GM18520 (cell line): Measurements from ENCODE around the gene MRC2.
"Not testable (repeated sequence)": the region's sequence is repeated elsewhere in the genome, so short reads cannot be mapped to it uniquely, and the experiment has no call there.

Experiments used
- ATAC-seq: cut with Tn5 transposase; IDR thresholded peaks from one replicate; pipeline ENCODE4 v1.9.1; 2021; ENCODE audit not compliant: unreplicated experiment

The MRC2 gene

DNA sequence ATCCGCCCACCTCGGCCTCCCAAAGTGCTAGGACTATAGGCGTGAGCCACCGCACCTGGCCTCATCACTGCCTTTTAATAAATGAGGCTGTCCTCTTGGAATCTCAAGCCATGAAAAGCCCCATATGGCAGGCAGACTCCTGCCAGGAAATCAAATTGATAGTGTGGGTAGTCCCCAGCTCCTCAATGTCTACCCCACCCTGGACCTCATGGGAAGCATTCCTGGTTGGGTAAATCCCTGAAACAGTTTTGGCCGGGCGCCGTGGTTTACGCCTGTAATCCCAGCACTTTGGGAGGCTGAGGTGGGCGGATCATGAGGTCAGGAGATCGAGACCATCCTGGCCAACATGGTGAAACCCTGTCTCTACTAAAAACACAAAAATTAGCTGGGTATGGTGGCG, 71.0 kb downstream of the MRC2 start:
- ATAC-seq, result not testable (repeated sequence)

DNA sequence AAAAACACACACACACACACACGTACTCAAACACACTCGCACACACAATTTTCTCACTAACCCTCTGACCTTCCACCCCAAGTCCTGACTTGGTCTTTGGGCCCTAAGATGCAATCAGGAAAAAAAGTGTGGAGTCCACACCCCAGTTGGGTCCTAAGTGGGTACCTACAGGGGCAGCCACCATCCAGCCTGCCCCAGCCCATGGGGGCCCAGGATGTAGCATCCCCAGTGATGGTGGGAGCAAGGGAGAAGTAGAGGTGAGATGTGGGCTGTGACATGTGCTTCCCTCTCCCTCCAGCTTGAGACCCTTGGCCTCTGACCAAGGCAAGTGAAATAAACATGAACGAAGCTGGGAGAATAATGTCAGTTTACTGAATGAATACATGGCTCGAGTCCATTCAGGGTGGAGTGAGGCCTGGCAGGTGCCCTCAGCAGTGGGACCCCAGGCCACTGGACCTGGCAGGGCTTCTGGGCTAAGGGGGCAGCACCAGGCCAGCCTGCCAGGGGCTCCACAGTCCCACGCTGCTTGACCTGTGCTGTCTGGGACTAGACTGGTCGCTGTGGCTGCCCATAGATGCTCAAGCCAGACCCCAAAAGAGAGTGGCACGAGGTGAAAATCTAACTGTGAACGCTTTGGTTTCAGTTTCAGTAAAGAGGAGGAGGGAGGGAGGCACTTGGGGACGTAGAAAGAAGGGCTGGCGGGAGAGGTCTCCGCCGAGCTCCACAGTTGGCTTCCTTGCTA, 73.7 kb downstream of the MRC2 start:
- ATAC-seq, result no peak

DNA sequence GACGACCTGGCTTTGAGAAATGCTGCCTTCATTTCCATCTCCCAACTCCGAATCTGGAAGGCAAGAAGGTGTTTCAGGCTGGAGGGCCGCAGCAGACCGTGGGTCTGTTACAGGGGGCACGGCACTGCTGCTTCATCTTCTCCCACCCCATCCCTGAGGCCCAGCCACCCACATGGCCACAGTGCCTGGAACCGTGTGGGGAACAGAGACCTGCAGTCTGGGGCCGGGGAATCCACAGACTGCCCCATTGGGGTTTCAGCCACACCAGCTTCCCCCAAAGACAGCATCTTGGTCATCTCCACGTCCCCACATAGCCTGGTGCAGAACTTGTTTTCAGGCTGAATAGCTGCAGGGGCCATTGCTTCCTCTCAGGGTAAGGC, 74.2 kb downstream of the MRC2 start:
- ATAC-seq, result no peak

DNA sequence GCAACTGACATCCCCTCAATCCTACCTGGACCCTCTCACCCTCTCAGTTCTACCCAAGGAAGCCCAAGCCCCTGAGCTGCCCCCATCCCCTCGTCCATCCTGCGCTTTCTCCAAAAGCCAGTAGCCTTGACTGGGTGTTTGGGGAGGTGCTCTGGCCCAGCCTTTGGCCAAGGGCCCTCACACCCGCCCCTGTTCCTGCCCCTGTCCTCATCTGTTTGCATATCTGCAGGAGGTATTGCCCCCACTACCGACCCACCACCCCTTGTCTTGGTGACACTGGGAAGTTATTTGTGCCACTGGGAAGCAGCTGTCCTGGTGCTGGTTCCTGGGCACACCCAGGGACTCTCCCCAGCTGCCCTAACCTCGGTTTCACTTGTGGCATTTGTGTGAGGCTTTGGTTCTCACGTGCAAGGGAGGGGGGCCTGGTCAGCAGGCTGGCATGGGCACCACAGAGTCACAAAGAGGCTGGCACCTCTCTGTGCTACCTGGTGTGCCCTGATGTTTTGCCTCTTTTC, 75.3 kb downstream of the MRC2 start:
- ATAC-seq, result no peak

DNA sequence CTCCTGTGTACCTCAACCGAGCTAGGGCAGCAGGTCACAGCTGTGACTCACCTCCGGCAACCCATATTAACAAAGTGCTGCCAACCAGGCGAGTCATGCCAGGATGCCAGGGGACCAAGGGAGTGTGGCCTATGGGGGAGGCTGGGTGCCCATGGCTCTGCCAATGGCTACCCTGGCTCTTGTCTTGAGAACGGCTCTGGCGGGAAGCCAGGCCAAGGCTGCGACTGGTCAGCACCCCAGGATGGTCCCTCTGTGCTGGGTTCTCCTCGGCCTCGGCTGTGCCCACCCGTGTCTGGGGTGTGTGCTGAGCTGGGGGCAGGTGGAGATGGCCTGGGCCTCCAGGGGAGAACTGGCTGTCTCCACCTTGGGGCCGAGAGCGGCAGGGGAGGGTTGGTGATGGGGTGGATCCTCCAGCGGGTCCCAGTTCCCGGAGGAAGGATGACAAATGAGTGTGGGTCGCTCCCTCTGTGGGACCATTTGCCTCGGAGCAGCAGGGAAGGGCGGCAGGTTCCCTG, 75.8 kb downstream of the MRC2 start:
- no peak for ATAC-seq

DNA sequence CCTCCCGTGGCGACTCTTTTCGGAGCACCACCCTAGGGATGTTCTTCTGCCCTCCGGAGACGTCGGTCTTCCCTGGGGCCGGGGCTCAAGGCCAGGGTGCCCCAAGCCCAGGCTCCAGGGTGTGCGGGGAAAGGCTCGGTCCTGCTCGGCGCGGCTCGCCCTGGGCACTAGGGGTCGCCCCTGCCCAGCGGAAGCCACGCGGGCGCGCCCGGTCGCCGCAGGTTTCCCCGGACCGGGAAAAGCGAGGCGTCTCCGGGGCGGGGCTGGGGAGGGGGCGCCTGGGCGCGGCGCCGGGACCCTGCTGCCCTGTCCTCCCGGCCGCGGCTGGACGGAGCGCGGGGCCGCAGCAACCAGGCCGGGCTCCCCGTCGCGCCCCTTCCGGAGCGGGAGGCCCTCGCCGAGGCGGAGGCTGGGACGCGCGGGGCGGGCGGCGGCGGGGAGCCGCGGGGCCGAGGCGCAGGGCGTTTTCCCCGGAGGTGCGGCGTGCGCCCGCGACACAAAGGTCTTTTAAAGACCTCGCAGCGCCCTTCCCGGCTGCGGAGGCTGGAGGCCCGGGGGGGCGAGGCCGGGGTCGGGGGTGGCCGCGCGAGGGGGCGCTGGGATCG, 76.4 kb downstream of the MRC2 start:
- peak; percentile 67 for ATAC-seq

DNA sequence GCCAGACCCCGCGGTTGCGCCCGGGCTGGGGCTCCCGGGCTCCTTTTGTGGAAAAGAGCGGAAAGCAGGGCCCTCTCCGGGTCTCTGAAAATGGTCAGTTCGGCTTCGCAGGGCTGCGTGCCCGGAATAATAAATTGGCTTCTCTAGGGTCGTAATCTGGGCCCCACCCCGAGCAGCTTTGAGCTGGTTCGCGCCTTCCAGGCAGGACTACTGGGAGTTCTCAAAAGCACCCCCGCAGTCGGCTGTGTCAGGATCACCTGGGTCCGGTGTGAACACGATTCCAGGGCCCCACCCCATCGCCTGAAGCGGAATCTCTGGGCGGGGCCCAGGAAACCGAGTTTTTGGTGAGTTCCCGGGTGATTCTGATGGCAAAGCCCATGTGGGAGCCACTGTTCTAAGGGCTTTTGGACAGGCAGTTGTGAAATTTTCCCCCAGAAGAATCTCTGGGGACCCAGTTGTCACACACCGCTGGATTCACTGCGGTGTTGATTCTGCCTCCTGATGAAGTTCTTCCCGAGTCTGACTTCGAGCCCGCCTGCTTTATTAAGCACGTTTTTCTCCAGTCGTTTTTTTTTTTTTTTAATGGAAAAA, 77.0 kb downstream of the MRC2 start:
- ATAC-seq, result no peak

DNA sequence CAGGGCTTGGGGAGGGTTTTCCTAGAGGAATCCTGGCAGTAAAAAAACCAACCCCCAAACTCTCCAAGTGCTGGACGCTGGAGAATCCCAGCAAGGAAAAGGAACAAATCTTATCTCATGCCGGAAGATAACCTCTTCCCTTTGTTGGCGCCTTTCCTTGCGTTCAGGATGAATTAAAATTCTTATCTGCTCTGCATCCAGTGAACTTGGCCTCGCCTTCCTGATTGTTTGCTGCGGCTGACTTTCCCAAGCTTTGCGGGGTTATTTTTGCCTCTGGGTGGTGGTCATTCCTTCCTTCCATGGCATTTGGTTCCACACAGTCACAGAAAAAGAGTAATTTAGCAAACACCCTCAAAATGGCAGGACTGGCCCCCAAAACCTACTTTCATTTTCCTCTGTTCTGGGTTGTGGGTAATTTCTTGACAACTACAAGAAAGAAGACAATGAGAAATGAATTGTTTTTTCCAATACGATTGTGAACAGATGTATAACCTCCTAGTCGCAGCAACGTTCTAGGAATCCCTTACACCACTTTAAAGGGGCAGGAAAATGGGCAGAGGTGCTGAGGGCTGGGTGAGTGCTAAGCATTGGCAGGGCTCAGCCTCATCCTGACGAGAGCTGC, 77.8 kb downstream of the MRC2 start:
- ATAC-seq, result no peak

DNA sequence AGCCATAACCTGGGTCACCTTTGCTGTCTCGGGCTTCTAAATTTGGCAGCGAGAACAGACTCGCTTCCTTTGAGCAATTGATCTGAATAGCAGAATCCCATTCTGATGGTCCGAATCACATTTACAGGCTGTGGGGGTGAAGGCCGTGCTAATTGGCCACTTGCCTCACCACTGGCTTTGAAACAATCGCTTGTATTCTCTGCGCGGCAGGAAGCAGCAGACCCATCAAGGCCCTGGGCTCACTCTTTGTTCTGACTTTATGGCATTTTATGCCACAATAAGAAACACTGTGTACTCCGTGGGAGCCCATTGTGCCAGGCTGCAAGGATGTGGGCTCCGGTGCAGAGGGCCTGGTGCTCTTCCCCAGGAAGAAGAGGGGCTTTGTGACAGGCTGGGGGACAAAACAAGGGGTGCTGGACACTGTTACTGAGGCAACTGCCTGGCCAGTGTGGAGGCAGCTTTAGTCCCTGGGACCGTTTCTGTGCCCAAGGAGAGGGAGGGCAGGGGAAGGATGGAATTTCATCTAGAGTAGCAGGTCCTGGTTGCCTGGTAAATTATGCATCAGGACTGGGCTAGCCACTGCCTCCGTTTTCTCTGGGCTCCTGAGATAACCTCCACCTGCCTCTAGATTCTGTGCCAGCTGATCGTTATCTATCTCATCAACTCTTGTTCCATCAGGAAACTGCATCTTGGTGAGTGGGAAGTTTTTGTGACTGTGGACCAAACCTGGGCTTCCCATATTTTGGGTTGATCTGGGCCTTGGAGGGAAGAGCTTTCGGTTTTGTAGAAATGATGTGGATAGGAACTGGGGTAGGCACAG, 78.5 kb downstream of the MRC2 start:
- ATAC-seq, result no peak

DNA sequence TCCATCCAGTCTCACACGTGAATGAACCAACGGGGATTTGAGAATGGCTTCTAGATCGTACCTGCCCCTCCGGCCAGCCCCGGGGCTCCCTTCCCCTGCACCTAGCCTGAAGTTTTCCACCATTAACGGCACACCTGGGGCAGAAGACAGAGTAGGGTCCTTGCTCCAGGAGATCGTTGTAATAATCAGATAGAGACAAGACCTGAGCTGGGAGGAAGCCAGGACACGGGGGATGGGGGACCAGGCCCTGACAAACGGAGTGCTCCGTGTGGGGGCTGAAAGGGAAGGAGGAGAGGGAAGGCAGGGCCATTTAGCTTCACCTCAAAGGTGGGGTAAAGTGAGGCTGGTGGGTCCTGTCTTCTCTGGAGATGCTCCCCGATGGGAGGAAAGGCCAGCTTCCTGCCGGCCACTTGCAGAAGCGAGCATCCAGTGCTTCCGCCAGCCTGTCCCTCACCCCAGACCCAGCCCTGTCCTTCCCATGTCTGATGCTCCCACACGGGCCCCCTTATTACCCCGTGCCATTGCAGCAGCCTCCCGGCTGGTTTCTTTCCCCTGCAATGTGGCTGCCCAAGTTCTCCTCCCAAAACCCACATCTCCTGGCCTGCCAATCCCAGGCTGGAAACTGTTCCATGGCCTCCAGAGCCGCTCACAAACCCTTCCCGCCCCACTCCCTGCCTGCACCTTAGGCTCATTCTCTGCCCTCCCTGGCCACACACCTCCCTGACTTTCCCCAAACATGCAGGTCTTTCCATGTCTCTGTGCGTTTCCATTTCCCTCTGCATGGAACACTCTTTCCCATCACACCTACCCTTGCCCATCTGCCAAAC, 79.3 kb downstream of the MRC2 start:
- ATAC-seq, result no peak

DNA sequence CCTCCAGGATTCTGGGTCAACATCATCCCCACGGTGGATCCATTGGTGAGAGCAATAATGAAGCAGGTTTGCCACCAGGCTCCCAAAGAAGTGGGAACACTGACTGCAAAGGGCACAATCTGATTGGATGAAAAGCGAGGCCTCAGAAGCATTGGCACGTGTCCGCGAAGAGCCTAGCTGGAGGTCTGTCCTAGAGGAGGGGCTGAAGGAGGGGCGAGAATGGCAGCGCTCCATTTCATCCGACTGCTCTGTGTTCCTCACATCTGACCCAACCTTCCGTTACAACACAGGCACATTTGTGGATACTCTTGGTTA, 79.9 kb downstream of the MRC2 start:
- ATAC-seq, result no peak

DNA sequence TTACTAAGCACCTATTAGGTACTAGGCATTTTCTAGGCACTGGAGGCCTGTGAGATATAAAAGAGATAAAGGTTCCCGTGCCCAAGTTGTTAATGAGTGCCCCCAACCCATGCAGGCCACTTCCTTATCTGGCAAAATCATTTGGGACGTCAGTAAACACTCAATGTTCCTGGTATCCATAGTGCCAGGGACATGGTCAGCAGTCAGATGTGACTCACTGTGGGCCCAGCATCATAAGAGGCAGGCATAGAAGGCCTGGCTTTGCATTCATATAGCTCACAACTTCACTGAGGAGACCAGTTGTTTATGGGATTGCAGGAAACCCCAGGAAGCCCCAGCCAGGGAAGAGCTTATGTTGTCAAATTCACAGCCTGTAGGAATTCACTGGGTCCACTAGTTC, 81.1 kb downstream of the MRC2 start:
- ATAC-seq, result no peak

DNA sequence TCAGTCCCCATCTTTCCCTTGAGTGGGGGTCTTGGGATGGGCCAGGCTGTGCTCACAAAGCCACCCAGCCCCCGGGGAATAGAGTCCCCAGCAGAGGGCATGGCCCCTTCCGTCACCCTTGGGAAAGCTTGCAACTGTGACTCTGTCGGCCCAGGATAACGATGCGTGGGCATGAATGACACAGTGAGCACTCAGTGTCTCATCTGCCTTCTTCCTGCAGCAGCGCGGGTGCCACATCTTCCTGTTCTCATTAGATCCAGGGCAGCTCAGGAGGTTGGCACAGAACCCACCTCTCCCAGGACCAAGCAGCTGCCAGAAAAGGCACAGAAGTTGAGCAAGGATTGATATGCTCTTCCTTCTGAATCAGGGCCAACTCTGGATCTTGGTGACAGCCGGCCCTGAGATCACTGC, 84.7 kb downstream of the MRC2 start:
- no peak for ATAC-seq

DNA sequence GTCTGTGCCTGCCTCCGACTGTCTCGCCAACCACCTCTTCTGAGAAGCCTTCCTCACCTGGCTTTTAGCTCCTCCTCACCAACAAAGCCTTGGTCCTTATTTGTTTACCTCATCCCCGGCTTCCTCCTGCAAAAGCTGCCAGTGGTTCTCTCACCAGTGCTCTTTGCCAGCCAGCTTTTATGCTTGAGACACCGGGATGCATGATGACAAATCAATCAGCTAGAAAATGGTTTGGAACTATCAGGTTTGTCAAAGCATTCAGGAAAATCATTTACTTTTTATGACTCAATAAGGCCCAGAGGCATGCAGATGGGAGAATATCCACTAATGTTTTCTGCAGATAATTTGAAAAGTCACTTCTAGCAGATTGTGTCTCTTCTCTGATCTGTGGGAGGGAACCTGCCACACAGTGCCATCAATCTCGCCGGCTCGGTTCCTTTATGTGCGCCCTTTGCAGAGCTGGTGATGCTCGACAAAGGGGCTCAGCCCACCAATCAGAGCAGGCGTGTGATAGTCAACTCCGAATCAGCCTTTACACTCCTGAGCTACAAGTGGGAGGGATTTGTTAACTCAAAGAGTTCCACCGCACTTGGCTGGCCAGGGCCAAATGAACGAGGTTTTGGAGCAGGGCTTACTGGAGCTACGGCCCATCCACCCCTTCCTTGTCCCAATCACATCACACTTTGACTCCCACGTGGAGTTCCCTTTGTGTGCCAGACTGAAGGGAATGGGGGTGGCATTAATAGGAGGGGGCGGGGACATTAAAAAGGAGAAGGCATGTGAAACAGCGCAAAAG, 85.8 kb downstream of the MRC2 start:
- no peak for ATAC-seq

DNA sequence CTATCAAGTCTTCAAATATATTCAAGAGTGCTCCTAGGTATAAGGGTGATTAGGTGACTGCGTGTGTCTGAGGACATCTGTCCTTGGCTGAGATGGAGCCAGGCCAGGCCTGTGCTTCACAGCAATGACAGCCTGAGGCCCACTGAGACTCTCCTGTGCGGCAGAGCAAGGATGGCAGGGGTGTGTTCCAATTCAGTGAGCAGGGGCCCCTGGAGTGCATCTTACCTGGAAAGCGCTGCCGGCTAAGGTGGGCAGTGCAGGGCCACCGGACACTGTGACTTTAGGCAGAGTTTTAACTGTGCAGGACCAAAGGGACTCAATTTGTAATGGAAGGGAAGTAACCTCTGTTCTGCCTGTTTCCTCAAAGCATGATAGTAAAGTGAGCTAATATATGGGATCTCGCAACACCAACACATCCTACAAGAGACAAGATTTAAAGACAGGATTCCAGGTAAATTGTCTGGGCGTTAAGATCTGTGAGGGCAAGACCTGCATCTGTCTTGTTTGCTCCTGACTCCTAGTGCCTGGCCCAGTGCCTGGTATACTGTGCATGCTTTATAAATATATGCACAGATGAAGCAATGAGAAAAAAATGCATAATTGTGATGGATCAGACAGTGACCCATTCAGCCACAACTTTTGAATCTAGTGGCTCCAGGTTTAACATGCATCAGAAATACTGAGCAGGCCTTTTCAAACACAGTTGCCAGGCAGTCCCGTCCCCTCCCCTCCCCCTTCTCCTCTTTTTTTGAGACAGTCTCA, 86.7 kb downstream of the MRC2 start:
- ATAC-seq, result no peak

DNA sequence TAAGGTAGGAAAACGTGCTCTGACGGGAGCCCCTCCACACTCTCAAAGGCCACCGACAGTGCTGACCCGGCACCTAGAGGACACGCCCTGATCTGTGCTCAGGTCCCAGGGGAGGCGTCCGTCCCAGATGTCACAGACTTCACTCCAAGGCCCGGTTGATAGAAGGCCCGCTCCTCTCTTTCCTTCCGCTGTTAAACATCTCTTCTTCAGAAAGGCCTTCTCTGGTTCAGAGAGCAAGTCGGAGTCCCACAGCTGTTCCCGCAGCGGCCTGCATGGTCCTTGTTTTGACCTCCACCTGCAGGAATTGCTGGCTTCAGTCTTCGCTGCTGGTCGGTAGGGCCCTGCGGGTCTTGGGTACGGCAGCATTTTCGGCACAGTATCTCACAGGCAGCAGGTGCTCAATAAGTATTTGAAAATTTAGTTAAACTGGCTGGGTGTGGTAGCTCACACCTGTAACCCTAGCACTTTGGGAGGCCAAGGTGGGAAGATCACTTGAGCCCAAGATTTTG, 88.5 kb downstream of the MRC2 start:
- ATAC-seq, result no peak

DNA sequence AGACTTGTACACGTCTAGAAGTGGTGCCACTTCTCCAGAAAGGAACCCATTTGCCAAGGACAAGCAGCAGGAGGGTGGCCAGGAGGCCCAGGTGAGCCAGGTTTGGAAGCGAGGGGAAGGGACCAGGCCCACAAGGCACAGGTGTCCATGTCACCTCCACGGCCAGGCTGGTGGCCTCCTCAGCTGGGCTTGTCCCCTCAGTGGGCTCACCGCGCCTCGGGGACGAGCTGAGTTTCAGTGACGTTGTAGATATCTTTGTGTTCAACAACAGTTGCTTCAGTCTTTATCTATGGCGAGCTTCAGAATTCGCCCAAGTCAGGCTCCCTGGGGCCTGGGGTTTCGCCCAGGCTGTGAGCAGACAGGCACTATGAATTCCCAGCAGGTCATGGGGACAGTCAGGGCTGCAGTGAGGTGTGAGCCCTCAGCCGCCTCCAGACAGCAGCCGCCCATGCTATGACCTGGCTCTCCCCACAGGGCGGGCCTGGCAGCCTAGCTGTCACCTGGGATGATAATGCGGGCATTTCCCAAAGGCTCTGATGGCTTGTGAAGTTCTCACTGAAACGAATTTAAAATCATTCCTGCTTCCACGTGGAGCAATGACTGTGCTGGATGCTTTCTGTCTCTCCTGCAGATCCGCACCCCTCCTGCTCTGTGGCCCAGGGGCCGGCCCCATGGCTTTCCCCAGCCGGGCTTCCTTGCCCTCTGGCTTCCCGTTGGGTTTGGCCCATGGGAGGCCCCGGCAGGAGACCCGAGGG, 89.5 kb downstream of the MRC2 start:
- ATAC-seq, result no peak

DNA sequence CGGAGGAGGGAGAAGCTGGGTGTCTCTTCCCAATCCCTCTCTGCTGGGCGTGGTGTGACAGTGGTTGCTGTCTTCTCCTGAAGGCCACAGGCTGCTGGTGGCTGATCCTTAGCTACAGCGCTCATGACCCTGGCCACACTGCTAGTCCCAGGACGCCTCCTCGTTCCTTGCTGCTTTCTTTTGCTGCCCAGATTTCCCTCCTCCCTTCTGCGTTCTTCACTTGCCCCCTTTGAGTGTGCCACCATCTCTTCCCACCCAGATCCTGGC, 90.1 kb downstream of the MRC2 start:
- no peak for ATAC-seq
